ENCODE results near the gene GBE1.

- TF ChIP-seq CTCF (conservative IDR thresholded peaks at IDR 0.05 in 1 of 2, IDR thresholded peaks at IDR 0.05 in 1 of 2; ENCODE audit: low read depth in 1 of 2, low read length in 2 of 2), result no peak
- no peak for TF ChIP-seq EZH2 (IDR thresholded peaks at IDR 0.05; ENCODE audit: low read length, missing control alignments)
Measured at GRCh38 chr3:81462921-81463320, 298.5 kb downstream of the GBE1 start.
